ENCODE measurements around the gene HOXD4. TPM values are rescaled to one million over a fixed set of nuclear protein-coding genes. Genes with fewer than 3 reads are reported as not detected.

The HOXD4 gene
- total and polyA plus RNA-seq, 2 of the 4 experiments (the other 2 are of a cell fraction): not detected

GRCh38 chr2:176104316-176105077 lies 46.9 kb upstream of the HOXD4 start:
- no peaks in the 10 kb centered on the region for H3K36me3 ChIP-seq (ENCODE audit: control insufficient read depth, insufficient read depth, low read length)
- no peak overlapping the region for H3K4ac ChIP-seq (ENCODE audit: low read depth, low read length)
- intact Hi-C loops (cut with micrococcal nuclease) (no loop called here), dilution Hi-C loops (cut with HindIII; ENCODE audit: low sequenced_read_pairs, unreplicated experiment) (no loop called here), in situ Hi-C loops (cut with MboI; ENCODE audit: low sequenced_read_pairs) (no loop called here)
- no TSS peak for BruUV-seq (replicated peaks)
- H3K9me1 ChIP-seq (ENCODE audit: insufficient read depth, low read length): no peaks in the 10 kb centered on the region
- no peak overlapping the region for H2AFZ ChIP-seq (replicated peaks; ENCODE audit: low read length, poor library complexity)
- no peak overlapping the region for H3K14ac ChIP-seq (replicated peaks; ENCODE audit: low read depth, low read length)
- no peak overlapping the region for H2BK20ac ChIP-seq (ENCODE audit: low read depth, low read length)
- H2BK120ac ChIP-seq (ENCODE audit: low read depth, low read length): no peak overlapping the region
- H3K18ac ChIP-seq (ENCODE audit: low read depth, low read length): no peak overlapping the region
- ChIA-PET POLR2A (ENCODE audit: unreplicated experiment) (no interaction called here), CTCF (interaction anchor here (0.7 to 1.0 kb wide), 2 partner anchors 22 to 853 kb away, joined by 3 to 4 read pairs; no protein-coding TSS in a partner anchor)
- H4K5ac ChIP-seq (ENCODE audit: low read depth, low read length): no peak overlapping the region
- peaks cover 95% of the 10 kb centered on the region for H3K27me3 ChIP-seq (ENCODE audit: control insufficient read depth, insufficient read depth, low read length)
- H4K91ac ChIP-seq (ENCODE audit: insufficient read depth, low read depth, low read length): no peak overlapping the region
- H2BK5ac ChIP-seq (ENCODE audit: low read depth, low read length, poor library complexity, severe bottlenecking): no peak overlapping the region
- no peak overlapping the region for H3K9ac ChIP-seq (ENCODE audit: low read depth, low read length)
- no peak overlapping the region for H2AK5ac ChIP-seq (ENCODE audit: low read depth, low read length)
- H3K79me1 ChIP-seq (ENCODE audit: low read depth in 1 of 2, low read length in 2 of 2): no peaks in the 10 kb centered on the region
- H3K23ac ChIP-seq (ENCODE audit: low read depth, low read length): no peak overlapping the region
- H3K27ac ChIP-seq (ENCODE audit: insufficient read depth, low read length): no peak overlapping the region
- DNase-seq (no peak), ATAC-seq (ENCODE audit: low read depth) (peak; percentile 18; the same call in 1 of the 2 replicates)
- H3K4me1 ChIP-seq (ENCODE audit: control insufficient read depth, insufficient read depth, low read length): no peaks in the 10 kb centered on the region
- WGBS, 2 experiments (ENCODE audit: extremely low coverage in 2 of 2, insufficient read length in 1 of 2): 0% methylated on average over 16 of the region's 56 CpGs; no CpG with 5 or more reads in 1 of the 2 experiments
- H4K20me1 ChIP-seq (ENCODE audit: insufficient read depth, low read length): no peaks in the 10 kb centered on the region
- no peak overlapping the region for H3K56ac ChIP-seq (ENCODE audit: extremely low read depth, insufficient read depth, low read length)
- H3K4me2 ChIP-seq (ENCODE audit: low read depth, low read length): peak overlapping the region; percentile 58; the same call in 1 of the 2 replicates
- H3K9me3 ChIP-seq (ENCODE audit: control insufficient read depth, insufficient read depth, low read length): peaks cover 6% of the 10 kb centered on the region
- H2AK9ac ChIP-seq (replicated peaks; ENCODE audit: low read depth, low read length, poor library complexity): no peak overlapping the region
- no peak overlapping the region for H4K8ac ChIP-seq (ENCODE audit: low read depth in 2 of 2, low read length in 2 of 2)
- H3K4me3 ChIP-seq (ENCODE audit: insufficient read depth, low read depth, low read length): no peak overlapping the region
- TF ChIP-seq NFE2L2 (IDR thresholded peaks at IDR 0.05; ENCODE audit: low read depth, low read length) (no peak), MAZ (IDR thresholded peaks at IDR 0.05; ENCODE audit: borderline replicate concordance, low read depth, low read length) (no peak), USF2 (IDR thresholded peaks at IDR 0.05; ENCODE audit: low read depth, low read length) (no peak), FOS (IDR thresholded peaks at IDR 0.05; ENCODE audit: low read depth, low read length) (no peak), MAFK (IDR thresholded peaks at IDR 0.05; ENCODE audit: low read depth, low read length) (no peak), CHD1 (IDR thresholded peaks at IDR 0.05; ENCODE audit: low read depth, low read length) (no peak), BHLHE40 (IDR thresholded peaks at IDR 0.05; ENCODE audit: low read depth, low read length) (no peak), CEBPB (IDR thresholded peaks at IDR 0.05; ENCODE audit: low read depth, low read length) (no peak), RFX5 (IDR thresholded peaks at IDR 0.05; ENCODE audit: low read depth, low read length) (no peak), RCOR1 (IDR thresholded peaks at IDR 0.05; ENCODE audit: insufficient replicate concordance, low read length) (no peak), MXI1 (IDR thresholded peaks at IDR 0.05; ENCODE audit: borderline replicate concordance, low read depth, low read length) (no peak), ELK1 (IDR thresholded peaks at IDR 0.05; ENCODE audit: borderline replicate concordance, low read depth, low read length) (no peak), SMC3 (IDR thresholded peaks at IDR 0.05; ENCODE audit: low read depth, low read length) (no peak), POLR2A (IDR thresholded peaks at IDR 0.05; ENCODE audit: low read depth, low read length) (no peak)
- H2BK15ac ChIP-seq (ENCODE audit: low read depth, low read length): no peak overlapping the region
